H1 (cell line): ENCODE measurements around the gene KMT2E. TPM values are rescaled to one million over a fixed set of nuclear protein-coding genes. Genes with fewer than 3 reads are reported as not detected.

Experiments
- CTCF ChIA-PET: fragments of 300-600 bp; sonication (Branson Sonifier 250); formaldehyde crosslinking; loops from one replicate; lab custom pipeline; 2021; ENCODE audit not compliant: partially characterized antibody; lab: Charles Lee
- POLR2A ChIA-PET: fragments of 300-600 bp; sonication (Branson Sonifier 250); formaldehyde crosslinking; loops from one replicate; lab custom pipeline; 2021; ENCODE audit warnings: inconsistent platforms; ENCODE audit not compliant: partially characterized antibody; lab: Charles Lee
- DNase-seq, 2 experiments: peaks; one replicate each; pipeline versions ENCODE4 v3.0.0 to v3.0.0-alpha.2; 2010 to 2022; ENCODE audit warnings: low spot score in 2 of 2, low read depth in 1 of 2, mixed read lengths in 1 of 2
- FAIRE-seq: peaks from 2 replicates; lab custom pipeline; 2011; peaks lifted over from hg19 to GRCh38; lab: Jason Lieb, UNC
- H2AFZ ChIP-seq: 2 replicates; pipeline ENCODE4 v1.8.1; 2012; ENCODE audit warnings: low read length, inconsistent platforms
- H2AK5ac ChIP-seq: 2 replicates; pipeline ENCODE4 v1.6.1; 2013; ENCODE audit warnings: low read depth, low read length
- H2BK120ac ChIP-seq: replicated peaks from 2 replicates; pipeline ENCODE3; 2013; ENCODE audit warnings: low read depth, low read length, inconsistent platforms
- H2BK12ac ChIP-seq: 2 replicates; pipeline ENCODE4 v1.6.1; 2013; ENCODE audit warnings: low read depth, low read length
- H2BK15ac ChIP-seq: 2 replicates; pipeline ENCODE4 v1.6.1; 2013; ENCODE audit warnings: low read length
- H2BK20ac ChIP-seq: 2 replicates; pipeline ENCODE4 v1.6.1; 2013; ENCODE audit warnings: low read length
- H2BK5ac ChIP-seq: 2 replicates; pipeline ENCODE4 v1.6.1; 2013; ENCODE audit warnings: low read depth, low read length
- H3K14ac ChIP-seq: 2 replicates; pipeline ENCODE4 v1.6.1; 2013; ENCODE audit warnings: inconsistent platforms; ENCODE audit not compliant: insufficient read length
- H3K18ac ChIP-seq: 2 replicates; pipeline ENCODE4 v1.6.1; 2013; ENCODE audit warnings: low read length; ENCODE audit errors: extremely low read depth
- H3K23ac ChIP-seq: 2 replicates; pipeline ENCODE4 v1.6.1; 2013; ENCODE audit warnings: inconsistent platforms; ENCODE audit not compliant: insufficient read length
- H3K23me2 ChIP-seq: 2 replicates; pipeline ENCODE4 v1.6.1; 2013; ENCODE audit warnings: low read depth, low read length
- H3K27ac ChIP-seq: 2 replicates; pipeline ENCODE4 v1.6.1; 2011; ENCODE audit warnings: low read depth, low read length, inconsistent platforms
- H3K27me3 ChIP-seq, 4 experiments: replicated peaks in 1 of 4; 1 replicate in 1 of 4; 2 replicates in 3 of 4; pipeline versions ENCODE4 v1.6.1 to v1.8.1; 2011 to 2013; ENCODE audit warnings: low read length in 3 of 4, mild to moderate bottlenecking in 3 of 4, inconsistent platforms in 2 of 4, mixed read lengths in 2 of 4, moderate library complexity in 1 of 4; ENCODE audit not compliant: control insufficient read depth in 3 of 4, insufficient read depth in 3 of 4; ENCODE audit errors: extremely low read depth in 1 of 4
- H3K36me3 ChIP-seq, 4 experiments: 2 replicates each; pipeline versions ENCODE4 v1.6.1 to v1.8.1; 2011 to 2013; ENCODE audit warnings: mild to moderate bottlenecking in 4 of 4, low read length in 3 of 4, moderate library complexity in 2 of 4, control low read depth in 1 of 4, inconsistent platforms in 1 of 4; ENCODE audit not compliant: insufficient read depth in 4 of 4, control insufficient read depth in 2 of 4
- H3K4ac ChIP-seq: replicated peaks from 2 replicates; pipeline ENCODE3; 2013; ENCODE audit warnings: low read length, low read depth, mixed read lengths, inconsistent platforms; ENCODE audit not compliant: insufficient read length
- H3K4me1 ChIP-seq, 4 experiments: replicated peaks in 1 of 4; 1 replicate in 1 of 4; 2 replicates in 3 of 4; pipeline versions ENCODE4 v1.6.1 to v1.8.1; 2011 to 2013; ENCODE audit warnings: low read length in 3 of 4, inconsistent platforms in 2 of 4, mixed read lengths in 1 of 4; ENCODE audit not compliant: insufficient read depth in 4 of 4, control insufficient read depth in 3 of 4
- H3K4me2 ChIP-seq, 2 experiments: 2 replicates each; pipeline versions ENCODE4 v1.6.1 to v1.8.1; 2011 to 2013; ENCODE audit warnings: low read depth in 2 of 2, low read length in 2 of 2, control low read depth in 1 of 2, inconsistent platforms in 1 of 2, mild to moderate bottlenecking in 1 of 2; ENCODE audit not compliant: insufficient read depth in 1 of 2
- H3K4me3 ChIP-seq, 4 experiments: fragments of 200-600, 300-600 bp in 1 of 4; sonication (generic), shearing (Covaris generic), sonication (Bioruptor Twin) in 1 of 4; 2 replicates each; pipeline versions ENCODE4 v1.5.1 to v1.8.1; 2011 to 2016; ENCODE audit warnings: low read length in 4 of 4, low read depth in 3 of 4, control low read depth in 2 of 4, inconsistent platforms in 2 of 4, mild to moderate bottlenecking in 2 of 4, mixed read lengths in 1 of 4, moderate library complexity in 1 of 4; ENCODE audit not compliant: insufficient read depth in 2 of 4; ENCODE audit errors: extremely low read depth in 1 of 4
- H3K56ac ChIP-seq: replicated peaks from 2 replicates; pipeline ENCODE3; 2013; ENCODE audit warnings: low read depth, mild to moderate bottlenecking, mixed read lengths, low read length, inconsistent platforms; ENCODE audit not compliant: insufficient read length
- H3K79me1 ChIP-seq: 2 replicates; pipeline ENCODE4 v1.6.1; 2013; ENCODE audit warnings: low read depth, low read length, control low read depth
- H3K79me2 ChIP-seq, 2 experiments: 2 replicates each; pipeline versions ENCODE4 v1.6.1 to v1.8.1; 2012 to 2013; ENCODE audit warnings: low read length in 2 of 2, mild to moderate bottlenecking in 2 of 2, inconsistent platforms in 1 of 2; ENCODE audit not compliant: insufficient read depth in 2 of 2, control insufficient read depth in 1 of 2
- H3K9ac ChIP-seq, 4 experiments: replicated peaks in 1 of 4; 1 replicate in 1 of 4; 2 replicates in 3 of 4; pipeline versions ENCODE4 v1.6.1 to v1.8.1; 2011 to 2013; ENCODE audit warnings: low read depth in 3 of 4, low read length in 3 of 4, control low read depth in 2 of 4, mild to moderate bottlenecking in 2 of 4, moderate library complexity in 2 of 4, inconsistent platforms in 1 of 4; ENCODE audit errors: extremely low read depth in 1 of 4
- H3K9me3 ChIP-seq, 2 experiments: 2 replicates each; pipeline versions ENCODE4 v1.6.1 to v1.8.1; 2012 to 2013; ENCODE audit warnings: mild to moderate bottlenecking in 2 of 2, moderate library complexity in 2 of 2, control low read depth in 1 of 2, inconsistent platforms in 1 of 2, low read depth in 1 of 2, low read length in 1 of 2, mixed read lengths in 1 of 2; ENCODE audit not compliant: insufficient read depth in 2 of 2
- H4K20me1 ChIP-seq, 2 experiments: replicated peaks in 1 of 2; 2 replicates each; pipeline versions ENCODE3 to v1.8.1; 2011 to 2013; ENCODE audit warnings: inconsistent platforms in 2 of 2, low read length in 2 of 2, mild to moderate bottlenecking in 1 of 2; ENCODE audit not compliant: insufficient read depth in 2 of 2, control insufficient read depth in 1 of 2
- H4K5ac ChIP-seq: 2 replicates; pipeline ENCODE4 v1.6.1; 2013; ENCODE audit warnings: low read length, low read depth, mixed read lengths, inconsistent platforms; ENCODE audit not compliant: insufficient read length
- H4K8ac ChIP-seq: 2 replicates; pipeline ENCODE4 v1.8.0; 2013; ENCODE audit warnings: mild to moderate bottlenecking, moderate library complexity, low read length, inconsistent platforms; ENCODE audit not compliant: insufficient read depth; ENCODE audit errors: extremely low read depth
- H4K91ac ChIP-seq: replicated peaks from 2 replicates; pipeline ENCODE3; 2013; ENCODE audit warnings: low read length, mixed read lengths, inconsistent platforms; ENCODE audit not compliant: insufficient read length
- CHD1 ChIP-seq: IDR thresholded peaks from 2 replicates; pipeline ENCODE4 v1.6.1; 2012; ENCODE audit warnings: low read depth, low read length, improper control_type of control experiment
- KDM4A ChIP-seq: IDR thresholded peaks from one replicate; pipeline ENCODE4 v1.7.1; 2012; ENCODE audit warnings: low read depth, mild to moderate bottlenecking, moderate library complexity, low read length, inconsistent platforms; ENCODE audit not compliant: severe bottlenecking
- ZNF274 ChIP-seq: IDR thresholded peaks from 2 replicates; pipeline ENCODE4 v1.7.0; 2012; ENCODE audit warnings: low read length, borderline replicate concordance; ENCODE audit errors: extremely low read depth
- WGBS, 2 experiments: shearing (Covaris generic) in 1 of 2; methylation state at CpG; one replicate each; pipeline versions ENCODE4 v1.1.6 to v1.1.7; 2013 to 2015; ENCODE audit warnings: low lambda C conversion rate in 2 of 2, mixed read lengths in 2 of 2, inconsistent platforms in 1 of 2, low coverage in 1 of 2, missing lambda C conversion rate in 1 of 2; ENCODE audit not compliant: insufficient replicate concordance in 2 of 2, insufficient coverage in 1 of 2, insufficient read length in 1 of 2; ENCODE audit errors: extremely low coverage in 1 of 2, missing lambda C conversion rate in 1 of 2; 5-methylcytosine and 5-hydroxymethylcytosine counted together
- polyA plus RNA-seq, 7 experiments: library from polyadenylated mRNA; depleted of rRNA in 3 of 7; stranded (reverse) in 5 of 7; unstranded in 2 of 7; fragments of >200 nt in 5 of 7; fragments of 200-250 nt in 2 of 7; gene quantifications; 1 replicate in 5 of 7; 2 replicates in 1 of 7; 4 replicates in 1 of 7; pipeline versions ENCODE4 v1.2.1 to v1.2.3, GENCODE V29; 2011 to 2013; ENCODE audit warnings: missing spikeins in 2 of 7, mixed read lengths in 2 of 7
- total RNA-seq: library from RNA; stranded (reverse); fragmentation: NEBNext Ultra II Directional; extraction: Animal tissue kit (Norgen Biotek cat#: 25700); gene quantifications from 2 replicates; pipeline ENCODE4 v1.2.1, GENCODE V29; 2021

The KMT2E gene
- total and polyA plus RNA-seq, 2 of the 8 experiments (the other 6 are each of a cell fraction or from before 2014, with no cell fraction given) = 10.9 to 45.0 TPM

DNA sequence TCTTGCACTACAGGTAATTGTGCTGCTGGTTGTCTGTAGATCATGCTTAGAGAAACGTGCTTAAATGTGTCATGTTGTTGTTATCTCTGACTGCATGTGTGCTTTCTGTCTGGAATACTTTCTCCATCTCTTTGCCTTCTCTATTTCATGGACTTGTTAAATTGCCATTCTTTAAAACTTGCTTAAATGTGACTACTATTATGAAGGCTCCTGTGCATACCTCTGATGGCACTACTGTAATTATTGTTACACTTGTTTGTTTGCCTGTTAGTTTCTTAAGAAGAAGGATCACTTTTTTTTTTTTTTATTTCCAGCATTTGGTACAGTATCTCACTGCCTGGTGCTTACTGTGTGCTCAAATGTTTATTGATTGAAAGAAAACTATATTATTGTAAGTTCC, 41.6 kb downstream of the KMT2E start:
- H3K36me3 ChIP-seq = peaks cover 0 to 5% (median 3%) of the 10 kb centered on the region in 4 experiments; a peak in 3 of 8 replicates
- no peak for TF ChIP-seq KDM4A
- no peak for TF ChIP-seq ZNF274
- TF ChIP-seq CHD1 = no peak

More for the DNA sequence above, 41.6 kb downstream of the KMT2E start:
- Histone ChIP-seq H3K27ac (no peak overlapping the region), H3K4me2 (no peak overlapping the region), H2AFZ (no peak overlapping the region), H3K18ac (no peak overlapping the region), H3K4me1 (peaks cover 0 to 8% (median 0%) of the 10 kb centered on the region in 4 experiments; a peak in 2 of 7 replicates), H3K4ac (no peak overlapping the region), H2BK12ac (no peak overlapping the region), H3K23me2 (peaks cover 2% of the 10 kb centered on the region; the same call in 1 of the 2 replicates), H2BK15ac (no peak overlapping the region), H3K27me3 (no peaks in the 10 kb centered on the region), H3K4me3 (no peak overlapping the region), H2BK20ac (no peak overlapping the region), H4K91ac (no peak overlapping the region), H2BK5ac (no peak overlapping the region), H3K23ac (no peak overlapping the region), H4K5ac (no peak overlapping the region), H3K9ac (no peak overlapping the region), H3K79me1 (peaks cover 4% of the 10 kb centered on the region), H2AK5ac (no peak overlapping the region), H2BK120ac (no peak overlapping the region), H3K79me2 (peaks cover 0 to 78% of the 10 kb centered on the region in 2 experiments; a peak in 3 of 4 replicates), H3K14ac (no peak overlapping the region), H4K20me1 (peaks cover 5 to 7% of the 10 kb centered on the region in 2 experiments), H4K8ac (no peak overlapping the region), H3K9me3 (no peaks in the 10 kb centered on the region), H3K56ac (no peak overlapping the region)
- DNase-seq = no peak
- ChIA-PET CTCF (interaction anchor here (0.7 to 1.1 kb wide), 3 partner anchors 10 to 67 kb away, joined by 3 to 5 read pairs (median 3); no protein-coding TSS in a partner anchor), POLR2A (interaction anchor here (0.7 to 1.2 kb wide), 2 partner anchors 72 to 85 kb away, joined by 3 read pairs; no protein-coding TSS in a partner anchor)
- WGBS, 2 experiments = 74% methylated on average over 1 of the region's 1 CpG; no CpG with 5 or more reads in 1 of the 2 experiments
- FAIRE-seq = no peak
